Transverse colon (tissue), 4 donors: ENCODE data around the gene RUSF1. TPM values are rescaled to one million over a fixed set of nuclear protein-coding genes. Genes with fewer than 3 reads are reported as not detected.

Experiments
- DNase-seq: peaks from one replicate; pipeline ENCODE4 v3.0.0-alpha.2; 2019
- H3K27ac ChIP-seq, 4 donors: fragments of 200-600 bp; sonication (generic); 2 replicates each; pipeline ENCODE4 v1.5.1; 2016 to 2018; ENCODE audit warnings: inconsistent platforms in 4 of 4
- H3K27me3 ChIP-seq: fragments of 200-600 bp; sonication (generic); 2 replicates; pipeline ENCODE4 v1.5.1; 2017; ENCODE audit warnings: inconsistent platforms
- H3K36me3 ChIP-seq, 4 donors: fragments of 200-600 bp; sonication (generic); 2 replicates each; pipeline ENCODE4 v1.5.1; 2017 to 2019; ENCODE audit warnings: inconsistent platforms in 4 of 4
- H3K4me1 ChIP-seq, 4 donors: fragments of 200-600 bp; sonication (generic); 2 replicates each; pipeline ENCODE4 v1.5.1; 2017 to 2020; ENCODE audit warnings: inconsistent platforms in 4 of 4
- H3K4me3 ChIP-seq, 4 donors: fragments of 200-600 bp; sonication (generic); 1 replicate in 1 of 4; 2 replicates in 3 of 4; pipeline versions ENCODE4 v1.5.1 to v1.6.1; 2017 to 2019; ENCODE audit warnings: inconsistent platforms in 4 of 4
- H3K9me3 ChIP-seq, 2 donors: fragments of 200-600 bp; sonication (generic); 2 replicates each; pipeline ENCODE4 v1.5.1; 2017 to 2019; ENCODE audit warnings: inconsistent platforms in 2 of 2
- EP300 ChIP-seq: sonication (generic); formaldehyde crosslinking; IDR thresholded peaks from one replicate; pipeline ENCODE4 v1.6.1; 2017; ENCODE audit warnings: antibody characterized with exemption, low read depth
- POLR2A ChIP-seq: fragments of 450-650 bp; IDR thresholded peaks from one replicate; pipeline ENCODE4 v1.6.1; 2016; ENCODE audit warnings: antibody characterized with exemption, mild to moderate bottlenecking, moderate library complexity
- POLR2AphosphoS5 ChIP-seq, 3 donors: sonication (generic); formaldehyde crosslinking; IDR thresholded peaks; one replicate each; pipeline ENCODE4 v1.6.1; 2016; ENCODE audit warnings: antibody characterized with exemption in 3 of 3
- WGBS, 2 donors: methylation state at CpG; one replicate each; pipeline ENCODE4 v1.1.5; 2018; ENCODE audit warnings: low coverage in 1 of 2; 5-methylcytosine and 5-hydroxymethylcytosine counted together
- in situ Hi-C, 4 donors: fragments of 200-750 bp; cut with MboI; loops; one replicate each; pipeline versions ENCODE4 v1.15.0 to v1.15.1; 2017; ENCODE audit warnings: low sequenced_read_pairs in 3 of 4, low pct_ligation_motif_present in 1 of 4, low pct_unique_long_range_greater_than_20kb in 1 of 4
- intact Hi-C: fragments of 100-400 bp; cut with DNase I; formaldehyde crosslinking; loops from one replicate; pipeline ENCODE4 v1.15.1; 2023; ENCODE audit warnings: low total_unique reads
- total RNA-seq, 4 donors: library from RNA; depleted of rRNA; stranded (reverse); fragments of >200 nt; gene quantifications; one replicate each; pipeline ENCODE4 v1.1.0, GENCODE V29; 2016
- TF ChIP-seq, protein P1 (sequence below), 5 experiments: fragments of 200-600 bp in 3 of 5; fragments of 450-650 bp in 2 of 5; sonication (generic) in 3 of 5; IDR thresholded peaks; 1 replicate in 2 of 5; 2 replicates in 3 of 5; pipeline ENCODE4 v1.5.1; 2016 to 2017; ENCODE audit warnings: antibody characterized with exemption in 5 of 5, inconsistent platforms in 3 of 5, mild to moderate bottlenecking in 2 of 5, moderate library complexity in 1 of 5

The RUSF1 gene
- total RNA-seq, 4 donors from 2014 or later: 49.2 to 86.5 (median 71.3) TPM

DNA sequence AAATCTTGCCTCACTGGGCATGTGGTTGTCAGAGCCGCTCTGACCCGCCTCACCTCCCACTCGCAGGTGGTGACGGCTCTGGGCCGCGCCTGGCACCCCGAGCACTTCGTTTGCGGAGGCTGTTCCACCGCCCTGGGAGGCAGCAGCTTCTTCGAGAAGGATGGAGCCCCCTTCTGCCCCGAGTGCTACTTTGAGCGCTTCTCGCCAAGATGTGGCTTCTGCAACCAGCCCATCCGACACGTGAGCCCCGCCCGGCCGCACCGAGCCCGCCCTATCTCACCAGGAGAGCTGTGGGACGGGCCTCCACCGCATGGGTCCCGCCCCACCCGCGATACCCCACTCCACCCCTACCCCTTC is 32.3 kb downstream of the RUSF1 start:
- TF ChIP-seq POLR2AphosphoS5 (IDR thresholded peaks at IDR 0.05) (no peak), EP300 (no peak), POLR2A (no peak)
- TF ChIP-seq, protein P1, sequence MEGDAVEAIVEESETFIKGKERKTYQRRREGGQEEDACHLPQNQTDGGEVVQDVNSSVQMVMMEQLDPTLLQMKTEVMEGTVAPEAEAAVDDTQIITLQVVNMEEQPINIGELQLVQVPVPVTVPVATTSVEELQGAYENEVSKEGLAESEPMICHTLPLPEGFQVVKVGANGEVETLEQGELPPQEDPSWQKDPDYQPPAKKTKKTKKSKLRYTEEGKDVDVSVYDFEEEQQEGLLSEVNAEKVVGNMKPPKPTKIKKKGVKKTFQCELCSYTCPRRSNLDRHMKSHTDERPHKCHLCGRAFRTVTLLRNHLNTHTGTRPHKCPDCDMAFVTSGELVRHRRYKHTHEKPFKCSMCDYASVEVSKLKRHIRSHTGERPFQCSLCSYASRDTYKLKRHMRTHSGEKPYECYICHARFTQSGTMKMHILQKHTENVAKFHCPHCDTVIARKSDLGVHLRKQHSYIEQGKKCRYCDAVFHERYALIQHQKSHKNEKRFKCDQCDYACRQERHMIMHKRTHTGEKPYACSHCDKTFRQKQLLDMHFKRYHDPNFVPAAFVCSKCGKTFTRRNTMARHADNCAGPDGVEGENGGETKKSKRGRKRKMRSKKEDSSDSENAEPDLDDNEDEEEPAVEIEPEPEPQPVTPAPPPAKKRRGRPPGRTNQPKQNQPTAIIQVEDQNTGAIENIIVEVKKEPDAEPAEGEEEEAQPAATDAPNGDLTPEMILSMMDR (IDR thresholded peaks at IDR 0.05): no peak
- intact Hi-C loops (no loop called here), in situ Hi-C loops (loop anchor here in 1 of 4 donors (25.0 kb wide), 1 partner anchor 89 kb away; the partner anchor contains the start of gene ITGAD)
- 41% methylated on average over 26 of the region's 26 CpGs; no CpG with 5 or more reads in 1 of the 2 donors for WGBS, 2 donors
- DNase-seq: peak; percentile 68
- Histone ChIP-seq H3K27ac (peak overlapping the region; percentile 86 to 93 (median 90)), H3K36me3 (no peaks in the 10 kb centered on the region), H3K27me3 (no peaks in the 10 kb centered on the region), H3K9me3 (no peaks in the 10 kb centered on the region), H3K4me3 (peak overlapping the region in 3 of 4 donors; percentile 36 to 61 (median 40)), H3K4me1 (peaks cover 8 to 70% (median 49%) of the 10 kb centered on the region in 4 donors)

DNA sequence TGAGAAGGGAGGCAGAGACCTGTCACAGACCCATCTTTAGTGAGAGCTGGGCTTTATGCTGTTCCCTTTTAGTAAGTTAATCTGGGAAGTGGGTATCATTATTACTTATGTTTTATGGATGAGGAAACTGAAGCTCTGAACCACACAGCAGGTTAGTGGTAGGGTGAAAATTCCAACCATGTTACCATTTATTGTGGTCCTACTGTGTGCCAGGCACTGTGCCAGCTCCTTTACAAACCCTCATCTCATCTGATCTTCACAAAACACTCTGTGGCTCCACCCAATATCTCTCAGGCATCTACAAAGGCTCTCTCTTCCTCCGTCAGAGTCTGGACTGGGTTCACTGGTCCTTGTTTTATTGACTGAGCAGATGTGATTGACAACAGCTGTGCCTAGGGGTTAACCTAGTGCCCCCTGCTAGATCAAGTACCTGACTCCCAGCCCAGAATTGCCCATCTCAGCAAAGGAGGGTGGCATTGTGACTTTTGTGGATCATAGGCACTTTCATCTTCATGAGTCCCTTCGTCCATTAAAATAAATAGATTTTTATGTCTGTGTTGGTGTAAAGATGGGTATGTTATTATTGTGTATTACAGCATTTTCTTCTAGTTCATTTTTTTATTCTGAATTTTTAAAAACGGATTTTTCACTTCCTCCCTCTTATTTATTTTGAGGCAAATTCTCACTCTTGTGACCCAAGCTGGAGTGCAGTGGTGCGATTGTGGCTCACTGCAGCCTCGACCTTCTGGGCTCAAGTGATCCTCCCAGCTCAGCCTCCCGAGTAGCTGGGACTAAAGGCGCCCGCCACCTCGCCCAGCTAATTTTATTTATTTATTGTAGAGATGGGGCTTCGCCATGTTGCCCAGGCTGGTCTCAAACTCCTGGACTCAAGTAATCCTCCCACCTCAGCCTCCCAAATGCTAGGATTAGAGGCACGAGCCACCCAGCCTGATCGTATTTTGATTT is 33.1 kb downstream of the RUSF1 start:
- Histone ChIP-seq H3K27me3 (no peaks in the 10 kb centered on the region), H3K4me3 (no peak overlapping the region), H3K9me3 (no peaks in the 10 kb centered on the region), H3K4me1 (peaks cover 13 to 64% (median 43%) of the 10 kb centered on the region in 4 donors), H3K36me3 (no peaks in the 10 kb centered on the region), H3K27ac (peak overlapping the region in 3 of 4 donors; percentile 5 to 93 (median 91))
- 83 to 88% methylated on average over 6 to 12 of the region's 12 CpGs for WGBS, 2 donors
- intact Hi-C loops (no loop called here), in situ Hi-C loops (loop anchor here in 2 of 4 donors (25.0 kb wide), 3 partner anchors 88 to 488 kb away; partner anchors contain the start of genes HSD3B7 (in 1 of the 2) and ITGAD (in 1 of the 2))
- TF ChIP-seq EP300: no peak
- no peak for TF ChIP-seq POLR2AphosphoS5 (IDR thresholded peaks at IDR 0.05)
- no peak for TF ChIP-seq POLR2A
- TF ChIP-seq, protein P1 (IDR thresholded peaks at IDR 0.05): no peak
- no peak for DNase-seq

DNA sequence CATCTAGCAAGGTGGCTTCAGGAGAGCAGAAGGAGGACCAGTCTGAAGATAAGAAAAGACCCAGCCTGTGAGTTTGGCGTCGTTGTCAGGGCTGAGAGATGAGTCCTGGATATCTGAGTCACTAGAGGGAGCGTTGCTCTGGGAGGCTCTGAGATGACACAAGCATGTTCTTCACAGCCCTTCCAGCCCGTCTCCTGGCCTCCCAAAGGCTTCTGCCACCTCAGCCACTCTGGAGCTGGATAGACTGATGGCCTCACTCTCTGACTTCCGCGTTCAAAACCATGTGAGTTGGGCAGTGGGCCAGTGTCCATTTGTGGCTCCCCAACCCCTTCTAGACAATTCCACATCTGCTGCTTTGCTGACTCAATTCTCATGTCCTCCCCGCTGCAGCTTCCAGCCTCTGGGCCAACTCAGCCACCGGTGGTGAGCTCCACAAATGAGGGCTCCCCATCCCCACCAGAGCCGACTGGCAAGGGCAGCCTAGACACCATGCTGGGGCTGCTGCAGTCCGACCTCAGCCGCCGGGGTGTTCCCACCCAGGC is 33.9 kb downstream of the RUSF1 start:
- Histone ChIP-seq H3K36me3 (no peaks in the 10 kb centered on the region), H3K9me3 (no peaks in the 10 kb centered on the region), H3K4me3 (no peak overlapping the region), H3K27me3 (no peaks in the 10 kb centered on the region), H3K27ac (peak overlapping the region in 3 of 4 donors; percentile 3 to 98 (median 95)), H3K4me1 (peaks cover 13 to 60% (median 43%) of the 10 kb centered on the region in 4 donors)
- in situ Hi-C loops: loop anchor here in 2 of 4 donors (25.0 kb wide), 2 partner anchors 413 to 487 kb away; partner anchors contain the start of gene HSD3B7 (in 1 of the 2)
- TF ChIP-seq POLR2A (no peak), EP300 (no peak), POLR2AphosphoS5 (IDR thresholded peaks at IDR 0.05) (no peak)
- TF ChIP-seq, protein P1 (IDR thresholded peaks at IDR 0.05): no peak
- 56% methylated on average over 12 of the region's 12 CpGs; no CpG with 5 or more reads in 1 of the 2 donors for WGBS, 2 donors
- no peak for DNase-seq
- intact Hi-C loops: no loop called here
